Activated CD8-positive, alpha-beta memory T cell treated with anti-CD3 and anti-CD28 coated beads for 48 hours (primary cell): ENCODE measurements around the gene ATP5PB.

Experiments used
- DNase-seq, 3 experiments: peaks; one replicate each; pipeline ENCODE4 v3.0.0-alpha.2; 2020; ENCODE audit warnings: low read depth in 2 of 3, low spot score in 2 of 3

Gene ATP5PB

GRCh38 chr1:111505641-111506119, 56.4 kb downstream of the ATP5PB start:
- no peak for DNase-seq

- no peak for DNase-seq
These were observed 57.3 kb downstream of the ATP5PB start for GRCh38 chr1:111506561-111506960.

DNA sequence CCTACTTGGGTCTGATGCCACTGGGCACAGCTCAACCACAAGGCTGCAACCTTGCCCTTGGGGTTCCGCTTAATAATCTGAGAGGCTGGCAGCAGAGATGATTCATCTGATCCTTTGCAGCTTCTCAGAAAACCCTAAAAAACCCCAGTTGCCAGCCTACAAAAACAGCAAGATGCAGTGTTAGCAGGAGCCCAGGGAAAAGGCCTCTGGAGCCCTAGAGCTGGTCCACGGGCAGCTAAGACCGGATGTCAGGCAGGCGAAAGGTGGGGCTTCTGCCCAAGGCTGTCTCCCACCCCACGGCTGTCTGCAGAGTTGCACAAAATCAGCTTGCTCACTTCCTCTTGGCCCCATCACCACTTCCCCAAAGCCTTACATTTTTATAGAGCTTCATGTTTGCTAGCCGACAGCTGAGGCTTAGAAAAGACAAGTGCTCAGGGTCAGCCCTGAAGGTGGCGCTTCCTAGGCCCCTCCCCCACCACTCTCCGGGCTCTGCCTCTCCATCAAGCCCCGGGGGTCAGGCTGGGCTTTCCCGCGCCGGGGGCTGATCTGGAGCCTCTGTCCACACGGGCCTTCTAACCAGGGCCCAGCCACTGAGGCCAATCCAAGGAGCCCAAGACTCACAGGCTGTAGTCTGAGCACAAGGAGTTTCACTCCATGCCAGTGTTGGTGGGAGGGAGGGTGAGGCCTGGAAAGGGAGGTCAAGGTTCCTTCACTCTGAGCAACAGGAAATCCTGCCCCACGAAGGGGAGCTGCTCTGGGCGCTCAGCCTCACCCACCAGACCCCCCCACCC, 58.3 kb downstream of the ATP5PB start:
- DNase-seq = no peak

DNA sequence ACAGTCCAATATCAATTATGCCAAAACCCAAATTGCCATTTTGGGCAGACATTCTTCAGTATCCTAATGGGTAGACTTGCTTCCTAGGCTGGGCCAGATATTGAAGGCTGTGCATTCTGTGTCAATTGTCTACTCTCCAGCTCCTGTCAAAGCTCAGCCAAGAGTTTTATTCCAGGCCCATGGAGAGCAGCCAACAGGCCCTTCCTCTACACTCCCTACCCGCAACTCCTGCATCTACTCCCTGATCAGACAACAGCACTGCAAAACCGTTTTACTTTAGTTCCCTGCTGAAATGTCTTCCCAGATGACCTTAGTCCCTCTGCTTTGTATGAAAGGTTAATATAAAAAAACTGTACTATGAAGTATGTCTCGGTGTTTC, 60.7 kb downstream of the ATP5PB start:
- DNase-seq = no peak

- no peak for DNase-seq
These were observed 62.1 kb downstream of the ATP5PB start for GRCh38 chr1:111511370-111511769.
